Frontal cortex (tissue), 4 donors: ENCODE measurements around the gene DPEP2NB. TPM values are rescaled to one million over a fixed set of nuclear protein-coding genes. Genes with fewer than 3 reads are reported as not detected.
"Not testable (repeated sequence)": the region's sequence is repeated elsewhere in the genome, so short reads cannot be mapped to it uniquely, and the experiment has no call there.

Experiments used
- DNase-seq, 2 donors: peaks; one replicate each; pipeline ENCODE4 v3.0.0; 2012; ENCODE audit warnings: low spot score in 2 of 2
- FAIRE-seq: peaks from 2 replicates; lab custom pipeline; 2012; peaks lifted over from hg19 to GRCh38; lab: Jason Lieb, UNC
- total RNA-seq: library from RNA; depleted of rRNA; stranded (reverse); fragments of >200 nt; gene quantifications from one replicate; pipeline ENCODE4 v1.2.3, GENCODE V29; 2014
- donor health status: control.
- donor health status: control.
- donor health status: control.

Gene DPEP2NB
- total RNA-seq, 1 donor from 2014 or later, result not detected

DNA sequence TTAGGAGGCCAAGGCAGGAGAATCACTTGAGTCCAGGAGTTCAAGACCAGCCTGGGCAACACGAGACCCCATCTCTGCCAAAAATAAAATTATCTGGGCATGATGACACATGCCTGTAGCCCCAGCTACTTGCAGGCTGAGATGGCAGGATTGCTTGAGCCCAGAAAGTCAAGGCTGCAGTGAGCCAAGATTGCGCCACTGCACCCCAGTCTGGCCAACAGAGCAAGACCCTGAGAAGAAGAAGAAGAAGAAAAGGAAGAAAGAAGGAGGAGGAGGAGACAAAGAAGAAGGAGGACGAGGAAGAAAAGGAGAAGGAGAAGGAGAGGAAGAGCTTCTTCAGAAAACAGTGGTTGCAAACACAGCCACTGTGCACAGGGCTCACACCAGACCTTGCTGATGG is 27.0 kb downstream of the DPEP2NB start:
- no peak for FAIRE-seq
- no peak for DNase-seq

DNA sequence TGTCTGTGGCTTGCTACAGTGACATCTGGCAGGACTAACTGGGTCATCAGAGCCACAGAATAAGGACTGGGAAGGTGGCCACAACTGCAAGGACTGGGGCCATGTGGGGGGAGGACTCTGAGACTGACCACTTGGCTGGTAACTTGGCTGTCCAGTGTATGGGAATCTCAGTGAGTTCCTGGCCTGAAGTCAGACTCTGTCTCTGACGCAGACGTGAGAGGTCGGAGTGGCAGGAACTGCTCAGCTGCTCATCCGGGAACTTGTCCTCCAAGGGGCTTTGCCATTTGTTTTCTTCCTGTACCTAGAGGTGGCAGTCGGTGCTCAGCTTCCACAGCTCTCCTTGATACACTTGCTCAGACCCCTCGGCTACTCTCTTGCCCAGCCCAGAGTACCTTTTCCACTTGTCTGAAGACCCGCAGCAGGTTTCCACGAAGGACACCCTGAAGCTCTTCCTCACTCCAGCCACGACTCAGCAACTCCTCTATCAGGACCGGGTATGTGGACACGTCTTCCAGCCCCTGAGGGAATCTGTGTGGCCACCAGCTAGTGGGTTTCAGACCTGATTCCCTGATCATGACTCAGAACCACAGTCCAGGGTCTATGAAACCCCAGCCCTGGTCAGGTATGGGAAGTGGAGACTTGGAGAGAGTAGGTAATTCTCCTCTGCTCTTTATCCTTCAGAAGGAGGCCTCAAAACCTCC is 28.1 kb downstream of the DPEP2NB start:
- FAIRE-seq, result no peak
- DNase-seq, result no peak

DNA sequence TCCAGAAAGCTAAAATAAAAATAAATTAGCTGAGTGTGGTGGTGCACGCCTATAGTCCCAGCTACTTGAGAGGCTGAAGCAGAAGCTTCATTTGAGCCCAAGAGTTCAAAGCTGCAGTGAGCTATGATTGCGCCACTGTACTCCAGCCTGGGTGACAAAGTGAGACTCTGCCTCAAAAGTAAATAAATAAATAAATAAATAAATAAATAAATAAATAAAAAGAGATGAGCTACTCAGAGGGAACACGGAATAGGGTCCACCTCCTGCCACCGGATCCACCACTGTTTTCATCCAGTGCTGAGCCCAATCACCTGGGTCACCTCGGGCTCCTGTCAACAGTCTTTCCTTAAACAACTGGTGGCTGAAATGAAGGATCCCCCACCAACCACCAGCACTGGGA is 28.8 kb downstream of the DPEP2NB start:
- DNase-seq (no peak), FAIRE-seq (no peak)

DNA sequence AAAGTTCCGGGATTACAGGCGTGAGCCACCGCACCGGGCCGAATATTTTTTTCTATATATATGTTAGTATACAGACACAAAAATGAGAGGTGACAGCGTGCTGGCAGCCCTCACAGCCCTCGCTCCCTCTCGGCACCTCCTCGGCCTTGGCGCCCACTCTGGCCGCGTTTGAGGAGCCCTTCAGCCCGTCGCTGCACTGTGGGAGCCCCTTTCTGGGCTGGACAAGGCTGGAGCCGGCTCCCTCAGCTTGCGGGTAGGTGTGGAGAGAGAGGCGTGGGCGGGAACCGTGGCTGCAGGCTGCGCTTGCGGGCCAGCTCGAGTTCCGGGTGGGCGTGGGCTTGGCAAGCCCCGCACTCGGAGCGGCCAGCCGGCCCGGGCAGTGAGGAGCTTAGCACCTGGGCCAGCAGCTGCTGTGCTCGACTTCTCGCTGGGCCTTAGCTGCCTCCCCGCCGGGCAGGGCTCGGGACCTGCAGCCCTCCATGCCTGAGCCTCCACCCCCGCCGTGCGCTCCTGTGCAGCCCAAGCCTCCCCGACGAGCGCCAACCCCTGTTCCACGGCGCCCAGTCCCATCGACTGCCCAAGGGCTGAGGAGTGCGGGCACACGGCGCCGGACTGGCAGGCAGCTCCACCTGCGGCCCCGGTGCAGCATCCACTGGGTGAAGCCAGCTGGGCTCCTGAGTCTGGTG is 33.6 kb downstream of the DPEP2NB start:
- no peak for FAIRE-seq
- DNase-seq, result no peak

DNA sequence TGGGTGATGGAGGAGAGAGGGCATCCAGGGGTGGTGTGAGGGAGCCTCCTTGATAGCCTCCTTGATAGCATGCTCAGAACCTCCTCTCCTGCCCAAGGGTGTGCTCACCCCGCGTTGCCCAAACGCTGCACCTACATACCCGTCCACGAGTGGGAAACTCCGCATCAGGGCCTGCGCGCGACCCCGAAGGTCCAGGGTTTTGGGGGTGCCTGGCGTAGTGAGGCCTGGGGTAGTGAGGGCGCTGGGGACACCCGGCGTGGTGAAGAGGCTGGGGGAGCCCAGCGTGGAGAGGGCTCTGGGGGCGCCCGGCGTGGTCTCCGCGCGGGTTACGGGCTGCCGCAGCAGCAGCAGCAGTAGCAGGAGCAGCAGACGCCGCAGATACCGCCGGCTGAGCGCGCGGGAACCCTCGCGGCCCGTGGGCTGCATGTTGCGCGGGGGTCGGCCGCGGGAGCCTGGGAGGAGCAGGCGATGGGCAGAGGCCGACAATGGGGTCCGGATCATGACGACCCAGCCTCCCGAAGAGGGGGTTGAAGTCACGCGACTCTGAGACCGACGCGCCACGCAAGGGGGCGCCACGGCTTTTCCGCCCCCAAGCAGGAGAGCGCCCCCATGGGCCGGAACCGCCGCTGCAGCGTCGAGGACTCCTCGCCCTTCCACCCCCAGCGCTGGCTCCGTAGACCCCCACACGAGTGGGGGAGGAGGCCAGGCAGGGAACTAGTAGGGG is 35.6 kb downstream of the DPEP2NB start, which contains the start of gene DPEP3:
DPEP3 (minus strand) TSS at position 545 of the 724 bp plus-strand sequence; CDS start at position 426, 119 bp downstream.
- DNase-seq (no peak), FAIRE-seq (no peak)

DNA sequence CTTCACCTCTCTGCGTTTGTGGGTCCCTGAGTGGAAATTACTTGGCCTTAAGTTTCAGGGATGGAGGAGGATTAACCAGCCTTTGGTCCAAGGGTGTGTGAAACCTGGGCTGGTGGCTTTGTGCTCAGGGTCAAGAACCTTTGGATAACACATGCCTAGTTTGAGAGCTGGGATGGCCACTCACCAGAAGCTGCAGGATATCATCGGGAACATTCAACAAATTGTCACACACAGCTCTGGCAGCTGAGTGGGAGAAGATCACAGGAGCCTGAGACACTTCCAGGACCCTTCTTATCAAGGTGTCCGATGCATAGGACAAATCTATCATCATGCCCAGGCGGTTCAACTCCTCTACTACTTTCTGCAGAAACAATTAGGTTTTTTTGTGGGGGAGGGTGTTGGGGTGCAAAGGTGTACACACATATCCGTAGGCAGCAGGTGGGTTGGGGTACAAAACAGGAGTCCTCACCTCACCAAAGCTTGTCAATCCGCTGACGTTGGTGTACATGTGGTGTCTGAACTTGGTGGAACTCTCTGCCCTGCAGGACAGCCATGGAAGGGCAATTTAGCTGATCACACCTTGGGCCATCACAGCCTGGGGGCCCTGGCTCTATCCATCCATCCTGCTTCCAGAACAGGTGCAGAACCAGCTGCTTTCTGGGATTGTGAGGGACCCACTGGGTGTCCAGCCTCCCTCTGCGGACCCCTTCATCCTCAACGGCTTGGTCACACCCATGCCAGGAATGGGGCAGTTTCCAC is 38.1 kb downstream of the DPEP2NB start:
- FAIRE-seq, result no peak
- DNase-seq, result no peak

DNA sequence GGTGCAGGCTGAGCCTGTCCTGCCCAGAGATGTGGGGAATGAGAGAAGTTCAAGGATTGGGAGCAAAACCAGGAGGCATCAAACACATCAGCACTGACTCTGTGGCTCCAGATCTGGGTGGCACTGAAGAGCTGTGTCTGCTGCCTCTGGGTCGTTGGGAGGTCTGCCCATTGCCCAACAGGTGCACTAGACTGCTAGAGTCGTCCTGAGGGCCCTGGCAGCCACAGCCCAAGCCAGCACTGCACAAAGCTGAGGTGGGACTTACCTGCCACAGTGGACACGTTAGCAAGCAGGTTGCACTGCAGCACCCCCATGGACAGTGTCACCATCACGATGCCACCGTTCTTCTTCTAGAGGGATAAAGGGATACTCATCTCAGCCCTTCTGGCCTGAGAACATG is 38.7 kb downstream of the DPEP2NB start:
- FAIRE-seq (no peak), DNase-seq (no peak)

DNA sequence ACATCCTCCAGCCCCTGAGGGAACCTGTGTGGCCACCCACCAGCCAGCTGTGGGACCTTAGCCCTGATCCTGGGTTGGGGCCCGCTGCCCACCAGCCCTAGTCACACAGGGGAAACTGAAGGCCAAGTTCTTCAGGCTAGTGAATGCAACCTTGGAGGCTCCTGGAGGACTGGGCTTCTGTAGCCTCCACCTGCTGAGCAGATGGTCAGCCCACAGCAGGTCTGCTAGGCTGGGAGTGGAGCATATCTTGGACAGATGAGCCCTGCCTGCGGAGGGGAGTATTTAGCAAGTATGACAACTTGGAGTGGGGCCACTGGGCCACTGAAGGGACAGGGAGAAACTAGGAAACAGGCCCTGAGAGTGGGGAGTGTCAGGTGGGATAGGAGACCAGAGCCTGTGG is 39.5 kb downstream of the DPEP2NB start:
- no peak for DNase-seq
- FAIRE-seq, result no peak

DNA sequence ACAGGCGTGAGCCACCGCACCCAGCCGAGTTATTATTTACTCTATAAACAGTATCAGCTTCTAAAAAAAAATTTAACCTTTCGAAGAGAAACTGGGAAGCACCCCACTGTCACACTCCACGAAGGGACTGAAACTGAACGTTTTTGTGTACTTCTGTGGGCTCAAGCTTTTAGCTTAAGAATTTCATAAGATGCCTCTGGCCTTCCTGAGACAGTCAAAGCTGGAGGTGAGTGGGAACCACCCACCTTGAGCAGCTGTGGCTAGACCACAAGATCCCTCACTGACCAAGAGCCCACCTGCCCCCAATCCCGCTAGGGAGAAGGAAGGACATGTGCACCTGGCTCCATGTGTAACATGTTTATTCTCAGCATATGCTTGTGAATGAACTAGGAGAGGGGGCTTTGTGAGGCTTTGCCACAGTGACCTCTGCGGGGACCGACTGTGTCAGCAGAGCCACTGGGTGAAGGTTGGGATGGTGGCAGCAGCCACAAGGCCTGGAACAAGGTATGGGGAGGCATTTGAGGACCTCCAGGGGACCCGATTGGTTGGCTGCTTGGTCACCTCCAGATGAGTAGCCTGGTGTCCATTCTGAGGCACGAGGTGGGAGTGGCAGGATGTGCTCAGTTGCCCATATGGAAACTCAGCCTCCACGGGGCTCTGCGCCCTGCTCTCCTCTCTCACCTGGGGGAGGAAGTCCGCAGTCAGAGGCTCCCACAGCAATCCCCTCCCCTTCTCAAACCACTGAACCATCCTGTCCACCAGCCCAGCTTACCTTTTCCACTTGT is 40.2 kb downstream of the DPEP2NB start:
- FAIRE-seq (no peak), DNase-seq (no peak)

DNA sequence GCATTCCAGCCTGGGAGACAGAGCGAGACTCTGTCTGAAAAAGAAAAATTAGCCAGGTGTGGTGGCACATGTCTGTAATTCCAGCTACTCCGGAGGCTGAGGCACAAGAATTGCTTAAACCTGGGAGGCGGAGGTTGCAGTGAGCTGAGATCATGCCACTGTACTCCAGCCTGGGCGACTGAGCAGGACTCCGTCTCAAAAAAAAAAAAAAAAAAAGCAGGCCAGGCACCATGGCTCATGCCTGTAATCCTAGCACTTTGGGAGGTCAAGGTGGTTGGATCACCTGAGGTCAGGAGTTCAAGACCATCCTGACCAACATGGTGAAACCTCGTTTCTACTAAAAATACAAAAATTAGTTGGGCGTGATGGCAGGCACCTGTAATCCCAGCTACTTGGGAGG is 43.4 kb downstream of the DPEP2NB start:
- DNase-seq, FAIRE-seq: not testable (repeated sequence)

DNA sequence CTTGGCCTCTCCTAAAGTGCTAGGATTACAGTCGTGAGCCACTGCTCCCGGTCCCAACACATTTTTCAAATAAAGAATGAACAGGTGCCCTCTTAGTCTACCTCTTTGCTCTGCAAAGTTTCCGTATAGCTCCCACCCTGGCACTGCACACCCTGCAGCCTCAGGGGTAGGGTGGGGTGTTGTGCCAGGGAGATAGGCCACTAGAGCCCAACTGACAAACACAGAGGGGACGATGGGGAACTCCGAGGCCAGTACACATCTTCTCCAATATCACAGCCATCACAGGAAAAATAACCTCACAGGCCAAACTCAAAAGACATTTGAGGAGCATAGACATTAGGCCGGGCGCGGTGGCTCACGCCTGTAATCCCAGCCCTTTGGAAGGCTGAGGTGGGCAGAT is 44.6 kb downstream of the DPEP2NB start:
- no peak for FAIRE-seq
- DNase-seq, result no peak

DNA sequence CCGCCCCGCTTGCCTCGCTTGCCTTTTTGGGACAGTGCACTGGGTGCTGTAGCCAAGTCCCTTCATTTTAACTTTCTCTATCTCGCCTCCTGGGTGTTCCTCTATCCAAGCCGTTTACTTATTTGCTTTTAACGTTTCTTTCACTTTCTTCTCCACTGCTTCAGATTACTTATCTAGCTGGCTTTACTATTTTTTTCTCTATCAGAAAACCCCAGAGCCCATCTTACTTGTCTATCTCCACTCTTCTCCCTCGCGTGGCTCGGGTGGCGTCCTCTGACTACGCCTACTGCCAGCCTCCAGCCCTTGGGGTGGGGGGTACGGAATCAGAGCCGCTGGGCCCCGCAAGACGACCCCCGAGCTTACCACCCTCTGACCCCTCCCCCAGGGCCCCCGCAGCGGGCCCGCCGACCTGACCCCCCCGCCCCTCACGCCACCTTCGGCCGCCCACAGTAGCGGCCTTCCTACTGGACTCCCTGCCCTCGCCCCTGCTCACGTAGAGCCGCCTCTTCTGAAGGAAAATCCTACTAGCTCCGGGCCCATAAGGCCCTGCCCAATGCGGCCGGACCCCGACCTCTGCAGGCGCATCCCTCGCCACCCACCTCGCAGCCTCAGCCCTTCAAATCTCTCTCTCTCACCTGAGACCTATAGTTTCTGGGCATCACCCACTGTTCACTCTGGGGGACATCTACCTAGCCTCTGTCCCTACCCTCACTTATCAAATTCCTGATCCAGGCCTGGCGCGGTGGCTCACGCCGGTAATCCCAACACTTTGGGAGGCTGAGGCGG is 46.3 kb downstream of the DPEP2NB start:
- FAIRE-seq, result no peak

DNA sequence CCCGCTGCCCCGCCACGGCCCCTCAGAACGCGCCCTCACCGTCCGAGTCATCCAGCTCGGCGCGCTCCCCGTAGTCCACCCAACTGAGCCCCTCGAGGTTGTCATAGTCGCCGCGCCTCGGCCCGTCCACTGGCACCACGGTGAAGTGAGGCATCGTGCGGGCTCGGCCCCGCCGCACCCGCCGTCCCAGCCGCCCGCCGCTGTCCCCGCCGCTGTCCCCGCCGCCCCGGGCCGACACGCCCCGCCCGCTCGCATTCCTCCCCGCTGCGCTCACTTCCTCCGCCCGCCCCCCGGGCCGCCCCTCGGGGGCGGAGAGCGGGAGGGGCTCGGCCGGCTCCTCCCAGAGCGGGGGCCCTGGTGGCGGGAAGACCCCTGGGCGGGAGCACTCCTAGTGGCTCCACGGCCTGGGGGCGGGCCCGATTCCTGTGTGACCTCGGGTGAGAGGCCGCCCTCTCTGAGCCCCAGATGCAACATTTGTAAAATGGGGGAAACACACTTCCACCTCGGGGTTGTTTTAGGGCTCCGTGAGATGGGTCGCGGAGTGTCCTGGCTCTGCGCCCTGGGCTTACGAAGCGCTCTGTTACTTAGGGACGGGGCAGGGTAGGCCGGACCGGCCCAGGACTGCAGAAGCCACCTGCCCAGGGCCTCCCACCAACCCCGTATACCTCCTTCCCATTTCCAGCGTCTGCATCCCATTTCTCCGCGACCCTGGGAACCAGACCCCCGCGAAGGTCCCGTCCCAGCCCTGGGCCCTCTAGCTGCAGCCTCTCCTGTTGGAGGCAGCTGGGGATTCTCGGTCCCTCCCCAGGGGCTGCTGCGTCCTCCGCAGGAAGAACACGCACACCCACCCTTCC is 47.1 kb downstream of the DPEP2NB start, which contains the start of gene SLC12A4:
SLC12A4 (minus strand) TSS at position 238 of the 854 bp plus-strand sequence; CDS start at position 154, 84 bp downstream.
- FAIRE-seq (no peak), DNase-seq (peak; percentile 90 to 94)

More for the DNA sequence above, 46.3 kb downstream of the DPEP2NB start:
- DNase-seq, result no peak

DNA sequence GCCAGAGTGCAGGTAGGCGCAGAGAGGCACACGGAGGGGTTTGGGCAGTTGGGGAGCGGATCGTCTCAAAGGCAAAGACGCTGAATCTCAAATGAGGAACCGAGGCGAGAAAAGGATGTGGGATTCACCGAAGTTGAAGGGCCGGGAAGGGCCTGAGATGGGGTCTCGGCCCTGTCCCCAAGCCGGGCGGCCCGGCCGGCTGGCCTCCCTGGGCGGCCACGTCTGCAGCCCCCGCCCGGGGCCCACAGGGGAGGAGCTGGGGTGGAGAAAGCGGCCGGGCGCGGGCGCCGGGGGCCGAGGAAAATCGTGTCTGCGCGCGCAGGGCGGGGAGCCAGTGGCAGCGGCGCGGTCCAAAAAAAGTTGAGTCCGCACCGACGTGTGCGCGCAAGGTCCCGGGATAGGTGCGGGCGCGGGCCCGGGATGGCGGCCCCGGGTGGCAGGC is 47.7 kb downstream of the DPEP2NB start:
- DNase-seq (peak in 1 of 2 donors; percentile 54), FAIRE-seq (no peak)

DNA sequence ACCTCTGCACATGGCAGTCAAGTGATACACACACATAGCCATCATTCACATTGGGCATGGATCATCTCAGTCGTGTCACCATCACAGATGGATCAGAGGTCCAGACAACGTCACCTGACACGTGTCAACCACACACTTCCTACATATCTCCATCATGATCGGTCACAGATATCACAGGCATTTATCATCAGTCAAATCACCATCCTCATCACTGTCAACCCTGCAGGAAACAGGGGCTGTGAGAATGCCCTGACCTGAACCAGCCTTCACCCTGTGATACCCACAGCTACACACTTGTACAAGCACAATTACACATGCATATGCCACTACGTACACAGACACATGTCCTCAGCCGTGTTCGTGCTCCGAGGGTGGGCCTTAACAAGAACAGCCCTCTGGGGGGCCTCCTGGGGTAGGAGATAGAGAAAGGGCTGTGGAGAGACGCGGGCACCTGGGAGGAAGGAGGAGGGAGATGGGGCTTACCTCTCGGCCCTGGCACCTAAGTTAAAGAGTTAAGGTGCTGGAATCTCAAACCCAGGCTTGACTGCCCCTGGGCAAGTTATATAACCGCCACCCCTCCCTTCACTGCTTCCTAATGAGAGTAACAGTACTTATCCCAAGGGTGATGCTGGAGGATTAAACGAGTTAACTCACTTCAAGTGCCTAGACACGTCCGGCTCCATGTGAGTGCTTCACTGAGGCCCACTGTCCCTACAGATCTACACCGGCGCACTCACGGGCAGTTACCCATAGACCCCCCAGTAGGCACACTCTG is 48.3 kb downstream of the DPEP2NB start:
- DNase-seq (no peak), FAIRE-seq (no peak)

DNA sequence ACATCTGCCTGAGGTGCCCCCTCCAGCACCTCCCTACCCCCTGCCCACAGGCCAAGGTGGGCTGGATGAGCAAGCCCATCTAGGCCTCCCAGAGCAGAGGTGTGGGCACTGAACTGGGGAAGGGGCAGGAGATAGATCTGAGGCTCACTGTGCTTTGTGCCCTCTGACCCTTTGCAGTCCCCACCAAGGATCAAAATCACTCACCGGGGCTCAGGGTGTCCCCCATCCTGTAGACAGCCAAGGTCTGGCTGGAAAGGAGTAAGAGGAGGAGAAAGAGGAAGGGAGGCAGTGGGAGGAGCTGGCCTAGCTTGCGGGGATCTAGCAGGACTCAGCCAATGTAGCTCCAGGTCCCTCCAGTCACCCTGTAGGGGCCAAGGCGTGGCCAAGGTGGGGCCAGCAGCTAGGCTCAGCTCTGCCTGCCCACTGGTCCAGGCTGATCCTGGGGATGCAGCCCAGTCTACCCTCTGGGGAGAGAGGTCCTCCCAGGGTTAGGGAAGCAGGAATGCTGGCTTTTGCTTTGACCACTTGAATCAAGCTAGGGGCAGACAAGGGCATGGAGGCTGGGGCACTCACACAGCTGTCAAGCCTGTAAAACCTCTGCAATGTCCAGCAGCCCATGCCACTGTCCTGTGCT is 49.0 kb downstream of the DPEP2NB start:
- DNase-seq (no peak), FAIRE-seq (no peak)
